H9 (cell line): ENCODE data around the gene RSBN1. TPM values are rescaled to one million over a fixed set of nuclear protein-coding genes. Genes with fewer than 3 reads are reported as not detected.

Experiments
- DNase-seq: peaks from one replicate; pipeline ENCODE4 v3.0.0-alpha.2; 2017
- H2AFZ ChIP-seq: one replicate; pipeline ENCODE4 v1.6.1; 2013; ENCODE audit warnings: mild to moderate bottlenecking, low read length, control low read depth, moderate library complexity
- H2AK5ac ChIP-seq: 2 replicates; pipeline ENCODE4 v1.6.1; 2013; ENCODE audit warnings: low read length, control low read depth, mixed read lengths; ENCODE audit not compliant: insufficient read length
- H2BK120ac ChIP-seq: one replicate; pipeline ENCODE4 v1.6.1; 2013; ENCODE audit warnings: low read depth, mild to moderate bottlenecking, low read length, control low read depth, inconsistent platforms; ENCODE audit not compliant: poor library complexity, severe bottlenecking
- H2BK12ac ChIP-seq: 2 replicates; pipeline ENCODE4 v1.6.1; 2013; ENCODE audit warnings: low read length, control low read depth, mixed read lengths, low read depth; ENCODE audit not compliant: insufficient read length
- H2BK15ac ChIP-seq: 2 replicates; pipeline ENCODE4 v1.6.1; 2013; ENCODE audit warnings: low read depth, low read length, control low read depth
- H2BK20ac ChIP-seq: one replicate; pipeline ENCODE4 v1.6.1; 2013; ENCODE audit warnings: low read depth, mild to moderate bottlenecking, low read length, control low read depth, inconsistent platforms; ENCODE audit not compliant: poor library complexity, severe bottlenecking
- H2BK5ac ChIP-seq: 2 replicates; pipeline ENCODE4 v1.6.1; 2013; ENCODE audit warnings: low read length, control low read depth, mixed read lengths; ENCODE audit not compliant: insufficient read length
- H3K14ac ChIP-seq: 2 replicates; pipeline ENCODE4 v1.6.1; 2013; ENCODE audit warnings: low read length, control low read depth; ENCODE audit not compliant: insufficient read depth
- H3K18ac ChIP-seq: 2 replicates; pipeline ENCODE4 v1.6.1; 2013; ENCODE audit warnings: low read depth, mild to moderate bottlenecking, mixed read lengths, low read length, control low read depth; ENCODE audit not compliant: insufficient read length
- H3K23ac ChIP-seq: 2 replicates; pipeline ENCODE4 v1.6.1; 2013; ENCODE audit warnings: low read length, control low read depth, mixed read lengths, low read depth; ENCODE audit not compliant: insufficient read length
- H3K23me2 ChIP-seq: 2 replicates; pipeline ENCODE4 v1.6.1; 2013; ENCODE audit warnings: low read depth, mild to moderate bottlenecking, mixed read lengths, low read length, control low read depth; ENCODE audit not compliant: insufficient read length, poor library complexity, severe bottlenecking
- H3K27ac ChIP-seq: 2 replicates; pipeline ENCODE4 v1.5.1; 2013; ENCODE audit warnings: low read length, control low read depth, mixed read lengths, low read depth; ENCODE audit not compliant: insufficient read length
- H3K27me3 ChIP-seq: 2 replicates; pipeline ENCODE4 v1.6.1; 2013; ENCODE audit warnings: low read length, control low read depth, inconsistent platforms; ENCODE audit not compliant: insufficient read depth
- H3K4ac ChIP-seq: 2 replicates; pipeline ENCODE4 v1.6.1; 2013; ENCODE audit warnings: low read depth, mild to moderate bottlenecking, control low read depth, inconsistent platforms, low read length, moderate library complexity
- H3K4me1 ChIP-seq: 2 replicates; pipeline ENCODE4 v1.6.1; 2013; ENCODE audit warnings: low read length, control low read depth, inconsistent platforms; ENCODE audit not compliant: insufficient read depth
- H3K4me2 ChIP-seq: 2 replicates; pipeline ENCODE4 v1.6.1; 2013; ENCODE audit warnings: low read length, control low read depth, mixed read lengths; ENCODE audit not compliant: insufficient read length, insufficient read depth
- H3K56ac ChIP-seq: 2 replicates; pipeline ENCODE4 v1.6.1; 2013; ENCODE audit warnings: low read depth, mild to moderate bottlenecking, mixed read lengths, low read length, control low read depth; ENCODE audit not compliant: insufficient read length
- H3K79me1 ChIP-seq: 2 replicates; pipeline ENCODE4 v1.6.1; 2013; ENCODE audit warnings: low read depth, mild to moderate bottlenecking, moderate library complexity, low read length, control low read depth, inconsistent platforms; ENCODE audit not compliant: insufficient read depth, poor library complexity, severe bottlenecking
- H3K79me2 ChIP-seq: 2 replicates; pipeline ENCODE4 v1.6.1; 2013; ENCODE audit warnings: low read length, control low read depth, inconsistent platforms; ENCODE audit not compliant: insufficient read depth
- H3K9ac ChIP-seq: 2 replicates; pipeline ENCODE4 v1.6.1; 2013; ENCODE audit warnings: low read length, control low read depth, mixed read lengths; ENCODE audit not compliant: insufficient read length; ENCODE audit errors: extremely low read depth
- H3K9me3 ChIP-seq: one replicate; pipeline ENCODE4 v1.6.1; 2013; ENCODE audit warnings: low read depth, low read length, inconsistent platforms; ENCODE audit not compliant: control insufficient read depth
- H3T11ph ChIP-seq: one replicate; pipeline ENCODE4 v1.6.1; 2013; ENCODE audit warnings: mild to moderate bottlenecking, low read length, control low read depth, inconsistent platforms
- H4K20me1 ChIP-seq: one replicate; pipeline ENCODE4 v1.6.1; 2013; ENCODE audit not compliant: control insufficient read depth, insufficient read length, insufficient read depth
- H4K5ac ChIP-seq: 2 replicates; pipeline ENCODE4 v1.6.1; 2013; ENCODE audit warnings: low read depth, mild to moderate bottlenecking, mixed read lengths, low read length, control low read depth; ENCODE audit not compliant: insufficient read length
- H4K8ac ChIP-seq: replicated peaks from 2 replicates; pipeline ENCODE4 v1.6.1; 2013; ENCODE audit warnings: low read length, control low read depth, mixed read lengths, low read depth; ENCODE audit not compliant: insufficient read length
- H4K91ac ChIP-seq: 2 replicates; pipeline ENCODE4 v1.6.1; 2013; ENCODE audit warnings: low read depth, mild to moderate bottlenecking, moderate library complexity, mixed read lengths, low read length, control low read depth; ENCODE audit not compliant: insufficient read length
- H3K27ac Mint-ChIP-seq, 3 experiments: 2 replicates in 2 of 3; 3 replicates in 1 of 3; pipeline ENCODE4 v1.8.0; 2020 to 2021; ENCODE audit warnings: mixed read lengths in 3 of 3, mild to moderate bottlenecking in 1 of 3, moderate library complexity in 1 of 3
- H3K27me3 Mint-ChIP-seq: 2 replicates; pipeline ENCODE4 v1.8.0; 2021; ENCODE audit warnings: low read depth, mild to moderate bottlenecking, moderate library complexity, mixed read lengths
- H3K36me3 Mint-ChIP-seq, 3 experiments: 2 replicates in 2 of 3; 3 replicates in 1 of 3; pipeline ENCODE4 v1.8.0; 2020 to 2021; ENCODE audit warnings: low read depth in 3 of 3, mixed read lengths in 3 of 3; ENCODE audit not compliant: insufficient read depth in 1 of 3
- H3K4me1 Mint-ChIP-seq, 2 experiments: 2 replicates each; pipeline ENCODE4 v1.8.0; 2020; ENCODE audit warnings: mixed read lengths in 2 of 2
- H3K4me3 Mint-ChIP-seq, 2 experiments: 2 replicates in 1 of 2; 3 replicates in 1 of 2; pipeline ENCODE4 v1.8.0; 2020 to 2021; ENCODE audit warnings: mild to moderate bottlenecking in 2 of 2, mixed read lengths in 2 of 2, moderate library complexity in 1 of 2
- H3K9me3 Mint-ChIP-seq, 2 experiments: 2 replicates in 1 of 2; 3 replicates in 1 of 2; pipeline ENCODE4 v1.8.0; 2020; ENCODE audit warnings: mild to moderate bottlenecking in 2 of 2, mixed read lengths in 2 of 2, moderate library complexity in 1 of 2
- WGBS: extraction: QIAGEN DNeasy Blood & Tissue Kit; methylation state at CpG from one replicate; pipeline ENCODE4 v1.1.7; 2013; ENCODE audit warnings: missing lambda C conversion rate, low lambda C conversion rate, mixed read lengths; ENCODE audit not compliant: insufficient read length; ENCODE audit errors: extremely low coverage; 5-methylcytosine and 5-hydroxymethylcytosine counted together
- total RNA-seq: library from RNA; stranded (reverse); gene quantifications from 2 replicates; pipeline ENCODE4 v1.2.1, GENCODE V29; 2021
- TF ChIP-seq, protein P1 (sequence below): fragments of 200-600 bp; sonication (generic); conservative IDR thresholded peaks from 3 replicates; pipeline ENCODE4 v1.8.0; 2021; ENCODE audit warnings: antibody characterized with exemption, mild to moderate bottlenecking

Gene RSBN1
- total RNA-seq, 1 experiment from 2014 or later = 11.0 TPM

DNA sequence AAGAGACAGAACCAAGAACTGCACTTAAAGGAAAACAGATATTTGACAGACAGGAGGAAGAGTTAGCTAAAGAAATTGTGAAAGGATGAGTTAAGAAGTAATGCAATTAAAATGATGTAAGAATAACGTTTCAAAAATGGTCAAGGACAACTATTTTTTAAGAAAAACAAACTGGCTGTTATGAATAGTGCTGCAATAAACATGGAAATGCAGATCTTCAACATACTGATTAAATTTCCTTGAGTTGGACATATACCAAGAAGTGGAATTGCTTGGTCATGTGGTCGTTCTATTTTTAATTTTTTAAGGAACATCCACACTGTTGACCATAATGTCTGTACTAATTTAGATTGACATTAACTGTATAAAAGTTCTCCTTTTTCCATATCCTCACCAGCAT, 29.9 kb downstream of the RSBN1 start:
- H3K56ac ChIP-seq = no peak overlapping the region
- H3K79me1 ChIP-seq = peaks cover 6% of the 10 kb centered on the region
- H3K18ac ChIP-seq = no peak overlapping the region
- H3K79me2 ChIP-seq = peaks cover 2% of the 10 kb centered on the region; the same call in 1 of the 2 replicates
- H2BK20ac ChIP-seq = no peak overlapping the region
- no peaks in the 10 kb centered on the region for H4K20me1 ChIP-seq
- Mint-ChIP-seq H3K27ac (no peak overlapping the region), H3K27me3 (no peaks in the 10 kb centered on the region), H3K9me3 (no peaks in the 10 kb centered on the region), H3K36me3 (peaks cover 3 to 7% (median 5%) of the 10 kb centered on the region in 3 experiments; a peak in 5 of 7 replicates), H3K4me1 (peaks cover 12 to 17% of the 10 kb centered on the region in 2 experiments), H3K4me3 (no peak overlapping the region)
- no peak overlapping the region for H3K4ac ChIP-seq
- H3K4me1 ChIP-seq = peaks cover 3% of the 10 kb centered on the region; the same call in 1 of the 2 replicates
- H3K4me2 ChIP-seq = no peak overlapping the region
- no peak overlapping the region for H3T11ph ChIP-seq
- H2BK120ac ChIP-seq = no peak overlapping the region
- no peak overlapping the region for H2BK15ac ChIP-seq
- no peak overlapping the region for H2AK5ac ChIP-seq
- TF ChIP-seq, protein P1, sequence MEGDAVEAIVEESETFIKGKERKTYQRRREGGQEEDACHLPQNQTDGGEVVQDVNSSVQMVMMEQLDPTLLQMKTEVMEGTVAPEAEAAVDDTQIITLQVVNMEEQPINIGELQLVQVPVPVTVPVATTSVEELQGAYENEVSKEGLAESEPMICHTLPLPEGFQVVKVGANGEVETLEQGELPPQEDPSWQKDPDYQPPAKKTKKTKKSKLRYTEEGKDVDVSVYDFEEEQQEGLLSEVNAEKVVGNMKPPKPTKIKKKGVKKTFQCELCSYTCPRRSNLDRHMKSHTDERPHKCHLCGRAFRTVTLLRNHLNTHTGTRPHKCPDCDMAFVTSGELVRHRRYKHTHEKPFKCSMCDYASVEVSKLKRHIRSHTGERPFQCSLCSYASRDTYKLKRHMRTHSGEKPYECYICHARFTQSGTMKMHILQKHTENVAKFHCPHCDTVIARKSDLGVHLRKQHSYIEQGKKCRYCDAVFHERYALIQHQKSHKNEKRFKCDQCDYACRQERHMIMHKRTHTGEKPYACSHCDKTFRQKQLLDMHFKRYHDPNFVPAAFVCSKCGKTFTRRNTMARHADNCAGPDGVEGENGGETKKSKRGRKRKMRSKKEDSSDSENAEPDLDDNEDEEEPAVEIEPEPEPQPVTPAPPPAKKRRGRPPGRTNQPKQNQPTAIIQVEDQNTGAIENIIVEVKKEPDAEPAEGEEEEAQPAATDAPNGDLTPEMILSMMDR = no peak
- no peak overlapping the region for H2BK5ac ChIP-seq
- no peaks in the 10 kb centered on the region for H3K23me2 ChIP-seq
- H2BK12ac ChIP-seq = no peak overlapping the region
- no peak overlapping the region for H3K27ac ChIP-seq
- H2AFZ ChIP-seq = no peak overlapping the region
- no peak overlapping the region for H3K23ac ChIP-seq
- DNase-seq = no peak
- H4K91ac ChIP-seq = no peak overlapping the region
- H4K5ac ChIP-seq = no peak overlapping the region
- no peaks in the 10 kb centered on the region for H3K9me3 ChIP-seq
- H3K9ac ChIP-seq = no peak overlapping the region
- no peak overlapping the region for H3K14ac ChIP-seq
- WGBS = no CpG with 5 or more reads among the region's 2 CpGs
- no peak overlapping the region for H4K8ac ChIP-seq
- no peaks in the 10 kb centered on the region for H3K27me3 ChIP-seq
